HepG2 (cell line): Measurements from ENCODE around the gene TAPBP. TPM values are rescaled to one million over a fixed set of nuclear protein-coding genes. Genes with fewer than 3 reads are reported as not detected.

Source experiments
- ATAC-seq: fragments of 200-7000 bp; cut with Tn5 transposase; 3 replicates; pipeline ENCODE4 v1.9.1; 2020; ENCODE audit warnings: mild to moderate bottlenecking, moderate library complexity
- BruUV-seq: library from RNA; stranded (reverse); fragments of 400-500 nt; replicated peaks from 2 replicates; lab custom pipeline; 2021; lab: Mats Ljungman, UMichigan
- CTCF ChIA-PET: fragments of 300-600 bp; formaldehyde crosslinking; extraction: SDS; loops from one replicate; lab custom pipeline; 2021; ENCODE audit warnings: low total read pairs, inconsistent platforms, low intra/inter-chr PET ratio; lab: Yijun Ruan, JAX
- POLR2A ChIA-PET: fragments of 350-600 bp; sonication (Branson Sonifier 250); formaldehyde crosslinking; loops from one replicate; lab custom pipeline; 2020; ENCODE audit warnings: antibody characterized with exemption, inconsistent platforms; lab: Yijun Ruan, JAX
- DNase-seq: peaks from one replicate; pipeline ENCODE4 v3.0.0-alpha.2; 2015; ENCODE audit warnings: low spot score
- FAIRE-seq: peaks from 3 replicates; lab custom pipeline; 2011; peaks lifted over from hg19 to GRCh38; lab: Jason Lieb, UNC
- H2AFZ ChIP-seq: one replicate; pipeline ENCODE4 v1.6.1; 2011; ENCODE audit warnings: low read length, inconsistent platforms
- H3K27ac ChIP-seq: fragments of 300-600 bp; 3 replicates; pipeline ENCODE4 v1.8.0; 2011; ENCODE audit warnings: mixed run types, mild to moderate bottlenecking, mixed read lengths, low read length, inconsistent platforms; ENCODE audit not compliant: insufficient read depth; ENCODE audit errors: extremely low read length
- H3K27me3 ChIP-seq, 2 experiments: fragments of 200-600 bp in 1 of 2; 2 replicates in 1 of 2; 3 replicates in 1 of 2; pipeline versions ENCODE4 v1.6.0 to v1.8.0; 2011; ENCODE audit warnings: low read length in 2 of 2, mild to moderate bottlenecking in 2 of 2, moderate library complexity in 2 of 2, inconsistent platforms in 1 of 2; ENCODE audit not compliant: insufficient read depth in 2 of 2, control insufficient read depth in 1 of 2
- H3K36me3 ChIP-seq, 2 experiments: fragments of 200-600 bp in 1 of 2; replicated peaks in 1 of 2; 2 replicates in 1 of 2; 3 replicates in 1 of 2; pipeline versions ENCODE4 v1.5.1 to v1.8.0; 2011; ENCODE audit warnings: low read length in 2 of 2, inconsistent platforms in 1 of 2; ENCODE audit not compliant: insufficient read depth in 2 of 2, control insufficient read depth in 1 of 2
- H3K4me1 ChIP-seq: 2 replicates; pipeline ENCODE4 v1.5.1; 2012; ENCODE audit warnings: low read length, inconsistent platforms; ENCODE audit not compliant: insufficient read depth
- H3K4me2 ChIP-seq: 2 replicates; pipeline ENCODE4 v1.6.0; 2011; ENCODE audit warnings: low read depth, low read length, inconsistent platforms
- H3K4me3 ChIP-seq, 3 experiments: fragments of 200-600 bp in 1 of 3; sonication (generic), shearing (Covaris generic) in 1 of 3; replicated peaks in 1 of 3; 2 replicates each; pipeline ENCODE4 v1.5.1; 2011 to 2016; ENCODE audit warnings: low read length in 3 of 3, inconsistent platforms in 2 of 3, low read depth in 2 of 3, mild to moderate bottlenecking in 2 of 3, control low read depth in 1 of 3, mixed read lengths in 1 of 3; ENCODE audit not compliant: insufficient read depth in 1 of 3
- H3K79me2 ChIP-seq: one replicate; pipeline ENCODE4 v1.6.1; 2011; ENCODE audit warnings: low read length, inconsistent platforms; ENCODE audit not compliant: insufficient read depth
- H3K9ac ChIP-seq: 2 replicates; pipeline ENCODE4 v1.6.0; 2011; ENCODE audit warnings: mild to moderate bottlenecking, low read depth, low read length, inconsistent platforms; ENCODE audit not compliant: insufficient read depth
- H3K9me3 ChIP-seq: 2 replicates; pipeline ENCODE4 v1.5.1; 2012; ENCODE audit warnings: mild to moderate bottlenecking, low read length
- H4K20me1 ChIP-seq: 2 replicates; pipeline ENCODE4 v1.6.0; 2011; ENCODE audit warnings: inconsistent platforms, mild to moderate bottlenecking, low read length, moderate library complexity; ENCODE audit not compliant: insufficient read depth
- AKAP8 ChIP-seq: sonication (generic); formaldehyde crosslinking; IDR thresholded peaks from 2 replicates; pipeline ENCODE4 v1.5.1; 2020; ENCODE audit warnings: mild to moderate bottlenecking, missing genetic modification reagents
- CHD2 ChIP-seq: IDR thresholded peaks from 2 replicates; pipeline ENCODE4 v1.6.1; 2011; ENCODE audit warnings: low read depth, low read length, improper control_type of control experiment
- FIP1L1 ChIP-seq: fragments of 200-400 bp; formaldehyde crosslinking; IDR thresholded peaks from 2 replicates; pipeline ENCODE4 v1.6.1; 2018; ENCODE audit warnings: low read depth, mild to moderate bottlenecking, low read length, moderate library complexity, borderline replicate concordance; ENCODE audit not compliant: insufficient read depth
- MYPOP ChIP-seq: sonication (generic); formaldehyde crosslinking; IDR thresholded peaks from 2 replicates; pipeline ENCODE4 v1.8.1; 2023; ENCODE audit warnings: mild to moderate bottlenecking, moderate library complexity, missing genetic modification reagents
- PCBP1 ChIP-seq: fragments of 200-400 bp; formaldehyde crosslinking; IDR thresholded peaks from 2 replicates; pipeline ENCODE4 v1.6.1; 2017; ENCODE audit warnings: mild to moderate bottlenecking, low read depth, low read length, borderline replicate concordance
- RXRA ChIP-seq: sonication (generic); formaldehyde crosslinking; IDR thresholded peaks from 2 replicates; pipeline ENCODE4 v1.5.1; 2020; ENCODE audit warnings: missing genetic modification reagents
- SMAD1 ChIP-seq: sonication (generic); formaldehyde crosslinking; IDR thresholded peaks from 2 replicates; pipeline ENCODE4 v1.4.0; 2020; ENCODE audit warnings: missing genetic modification reagents, low read depth, mild to moderate bottlenecking, borderline replicate concordance
- ZNF235 ChIP-seq: sonication (generic); formaldehyde crosslinking; IDR thresholded peaks from 2 replicates; pipeline ENCODE4 v1.8.1; 2023; ENCODE audit warnings: mild to moderate bottlenecking, missing genetic modification reagents, borderline replicate concordance
- ZNF33A ChIP-seq: sonication (generic); formaldehyde crosslinking; IDR thresholded peaks from 2 replicates; pipeline ENCODE4 v1.5.1; 2020; ENCODE audit warnings: missing genetic modification reagents, mild to moderate bottlenecking, moderate library complexity, borderline replicate concordance
- ZNF34 ChIP-seq: sonication (generic); formaldehyde crosslinking; IDR thresholded peaks from 2 replicates; pipeline ENCODE4 v1.4.0; 2020; ENCODE audit warnings: mild to moderate bottlenecking, missing genetic modification reagents, borderline replicate concordance
- ZNF552 ChIP-seq: sonication (generic); formaldehyde crosslinking; IDR thresholded peaks from 2 replicates; pipeline ENCODE4 v1.9.0; 2022; ENCODE audit warnings: missing genetic modification reagents, mild to moderate bottlenecking, borderline replicate concordance
- ZNF557 ChIP-seq: sonication (generic); formaldehyde crosslinking; IDR thresholded peaks from 2 replicates; pipeline ENCODE4 v1.4.0; 2020; ENCODE audit warnings: missing genetic modification reagents
- ZNF574 ChIP-seq: sonication (generic); formaldehyde crosslinking; IDR thresholded peaks from 2 replicates; pipeline ENCODE4 v1.4.0; 2020; ENCODE audit warnings: missing genetic modification reagents
- ZNF775 ChIP-seq: sonication (generic); formaldehyde crosslinking; IDR thresholded peaks from 2 replicates; pipeline ENCODE4 v1.4.0; 2020; ENCODE audit warnings: missing genetic modification reagents, mild to moderate bottlenecking, moderate library complexity, borderline replicate concordance
- WGBS: methylation state at CpG from one replicate; pipeline ENCODE4 v1.1.6; 2017; ENCODE audit warnings: low lambda C conversion rate; 5-methylcytosine and 5-hydroxymethylcytosine counted together
- in situ Hi-C: cut with HindIII; loops from 2 replicates; pipeline ENCODE4 v1.10.0; 2017; ENCODE audit warnings: low pct_unique_long_range_greater_than_20kb; ENCODE audit not compliant: extremely low pct_ligation_motif_present
- intact Hi-C: fragments of 100-400 bp; cut with micrococcal nuclease; formaldehyde crosslinking; loops from one replicate; pipeline ENCODE4 v1.10.0; 2022; ENCODE audit not compliant: unreplicated experiment
- polyA plus RNA-seq, 8 experiments: library from polyadenylated mRNA; depleted of rRNA in 3 of 8; stranded (reverse) in 7 of 8; unstranded in 1 of 8; fragments of >200 nt; fragmentation: Illumina TruSeq in 4 of 8; extraction: Trizol in 4 of 8; gene quantifications; 2 replicates each; pipeline versions ENCODE4 v1.2.1 to v1.2.3, GENCODE V29; 2011 to 2016; ENCODE audit warnings: low read depth in 4 of 8, missing spikeins in 1 of 8, mixed read lengths in 1 of 8; ENCODE audit not compliant: insufficient read depth in 1 of 8
- total RNA-seq, 5 experiments: library from RNA; depleted of rRNA; stranded (reverse); fragments of >200 nt; fragmentation: Illumina TruSeq; extraction: Trizol; gene quantifications; 2 replicates each; pipeline ENCODE4 v1.2.3, GENCODE V29; 2016; ENCODE audit warnings: low read depth in 1 of 5

TAPBP gene
- total and polyA plus RNA-seq, 2 of the 13 experiments (the other 11 are each of a cell fraction or from before 2014, with no cell fraction given) = 27.4 to 32.3 TPM

- in situ Hi-C loops = loop anchor here (25.0 kb wide), 1 partner anchor 134 kb away; the partner anchor contains the start of genes CUTA, PHF1 and SYNGAP1
Observed at GRCh38 chr6:33278392-33278741, 35.5 kb downstream of the TAPBP start.

GRCh38 chr6:33277663-33278391 lies 36.1 kb downstream of the TAPBP start:
- Histone ChIP-seq H3K79me2 (peaks cover 26% of the 10 kb centered on the region), H4K20me1 (peaks cover 33% of the 10 kb centered on the region), H3K27ac (no peak overlapping the region), H3K4me3 (no peak overlapping the region), H3K4me1 (peaks cover 30% of the 10 kb centered on the region), H3K36me3 (peaks cover 20 to 62% of the 10 kb centered on the region in 2 experiments), H3K9ac (no peak overlapping the region), H3K9me3 (no peaks in the 10 kb centered on the region), H3K27me3 (no peaks in the 10 kb centered on the region), H2AFZ (no peak overlapping the region), H3K4me2 (no peak overlapping the region)
- in situ Hi-C loops = loop anchor here (25.0 kb wide), 1 partner anchor 134 kb away; the partner anchor contains the start of genes CUTA, PHF1 and SYNGAP1
- ATAC-seq (peak; percentile 30), FAIRE-seq (no peak), DNase-seq (no peak)
- no TSS peak for BruUV-seq
- 90% methylated on average over 39 of the region's 39 CpGs for WGBS
- CTCF ChIA-PET = no interaction called here
- POLR2A ChIA-PET = interaction anchor here (0.6 to 3.5 kb wide), 11 partner anchors 9 to 1138 kb away, joined by 3 to 17 read pairs (median 4); partner anchors contain the start of genes PFDN6, PHF1, RGL2 and WDR46
- intact Hi-C loops = no loop called here
- TF ChIP-seq ZNF235 (0 out of 2 replicates have a peak, but pooled peaks have one; percentile 37), MYPOP (no peak), CHD2 (0 out of 2 replicates have a peak, but pooled peaks have one; percentile 10), ZNF574 (CRISPR knock-in tag) (peak; percentile 25; the same call in 1 of the 2 replicates), ZNF775 (CRISPR knock-in tag) (no peak), PCBP1 (peak; percentile 15; the same call in 1 of the 2 replicates), RXRA (no peak)

More at GRCh38 chr6:33278392-33278741, 35.5 kb downstream of the TAPBP start:
- no peak for TF ChIP-seq ZNF34 (CRISPR knock-in tag)
- TF ChIP-seq FIP1L1 = no peak
- no peak for TF ChIP-seq ZNF557 (CRISPR knock-in tag)
- TF ChIP-seq AKAP8 (CRISPR knock-in tag) = no peak
- TF ChIP-seq ZNF552 = no peak
- TF ChIP-seq SMAD1 (CRISPR knock-in tag) = 0 out of 2 replicates have a peak, but pooled peaks have one; percentile 27
- TF ChIP-seq ZNF33A (CRISPR knock-in tag) = no peak
- intact Hi-C loops = no loop called here
- H4K20me1 ChIP-seq = peaks cover 28% of the 10 kb centered on the region
- H3K36me3 ChIP-seq = peaks cover 20 to 65% of the 10 kb centered on the region in 2 experiments
- peaks cover 24% of the 10 kb centered on the region for H3K4me1 ChIP-seq
- DNase-seq (no peak), FAIRE-seq (no peak), ATAC-seq (no peak; the same call in 1 of the 3 replicates)
- ChIA-PET POLR2A (interaction anchor here (0.6 to 3.5 kb wide), 7 partner anchors 9 to 79 kb away, joined by 3 to 17 read pairs (median 11); partner anchors contain the start of genes PFDN6, RGL2 and WDR46), CTCF (no interaction called here)
- no peak overlapping the region for H3K4me3 ChIP-seq
- WGBS = 89% methylated on average over 9 of the region's 9 CpGs
- peaks cover 21% of the 10 kb centered on the region for H3K79me2 ChIP-seq
- no peaks in the 10 kb centered on the region for H3K27me3 ChIP-seq
- no peak overlapping the region for H3K9ac ChIP-seq
- H2AFZ ChIP-seq = no peak overlapping the region
- no peak overlapping the region for H3K27ac ChIP-seq
- H3K9me3 ChIP-seq = no peaks in the 10 kb centered on the region
- no TSS peak for BruUV-seq
- no peak overlapping the region for H3K4me2 ChIP-seq
